Lower leg skin (tissue), 4 donors: ENCODE results near the gene PTS. TPM values are rescaled to one million over a fixed set of nuclear protein-coding genes. Genes with fewer than 3 reads are reported as not detected.

ENCODE experiments used
- DNase-seq, 2 donors: peaks; one replicate each; pipeline ENCODE4 v3.0.0-alpha.2; 2019; ENCODE audit warnings: low spot score in 2 of 2
- H3K4me3 ChIP-seq: fragments of 200-600 bp; sonication (generic); 2 replicates; pipeline ENCODE4 v1.5.1; 2017; ENCODE audit warnings: mild to moderate bottlenecking, low read depth; ENCODE audit not compliant: poor library complexity, severe bottlenecking
- CTCF ChIP-seq, 3 donors: fragments of 450-650 bp; IDR thresholded peaks; one replicate each; pipeline ENCODE4 v1.5.1; 2016; ENCODE audit warnings: antibody characterized with exemption in 3 of 3, mild to moderate bottlenecking in 3 of 3, moderate library complexity in 2 of 3
- POLR2A ChIP-seq, 2 donors: fragments of 450-650 bp; IDR thresholded peaks; one replicate each; pipeline ENCODE4 v1.6.1; 2016 to 2017; ENCODE audit warnings: antibody characterized with exemption in 2 of 2, mild to moderate bottlenecking in 1 of 2, moderate library complexity in 1 of 2
- WGBS, 2 donors: methylation state at CpG; one replicate each; pipeline ENCODE4 v1.1.5; 2018; 5-methylcytosine and 5-hydroxymethylcytosine counted together
- intact Hi-C: fragments of 100-400 bp; cut with DNase I; formaldehyde crosslinking; loops from one replicate; pipeline ENCODE4 v1.15.0; 2023; ENCODE audit warnings: low total_unique reads
- total RNA-seq, 4 donors: library from RNA; depleted of rRNA; stranded (reverse); fragments of >200 nt; gene quantifications; one replicate each; pipeline ENCODE4 v1.1.0, GENCODE V29; 2016

Gene PTS
- total RNA-seq, 4 donors from 2014 or later: 17.0 to 37.2 (median 22.4) TPM

DNA sequence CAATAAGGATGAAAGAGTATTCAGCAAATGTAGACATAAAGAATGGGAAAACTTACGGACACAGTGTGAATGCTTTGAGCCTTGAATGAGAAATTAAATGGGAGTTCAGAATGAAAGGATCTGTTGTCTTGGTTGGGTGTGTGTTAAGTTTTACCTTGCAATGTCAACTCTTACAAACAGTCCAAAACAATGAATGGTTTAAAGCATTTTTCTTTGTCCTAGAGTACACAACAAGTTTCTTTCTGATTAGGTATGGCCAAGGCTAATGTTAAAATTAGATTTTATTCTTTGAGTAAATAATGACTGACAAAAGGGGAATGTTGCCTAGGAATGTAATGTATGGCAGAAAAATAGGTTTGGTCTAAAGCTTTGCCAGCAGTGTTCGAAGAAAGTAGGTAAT is 2.5 kb downstream of the PTS start:
- TF ChIP-seq POLR2A (IDR thresholded peaks at IDR 0.05): no peak
- no peak for TF ChIP-seq CTCF (IDR thresholded peaks at IDR 0.05)
- intact Hi-C loops: no loop called here
- no peak for DNase-seq
- no peak overlapping the region for H3K4me3 ChIP-seq
- WGBS, 2 donors: 87 to 98% methylated on average over 2 of the region's 2 CpGs

GRCh38 chr11:112229159-112229558 is 2.9 kb downstream of the PTS start:
- 95 to 97% methylated on average over 7 of the region's 7 CpGs for WGBS, 2 donors
- TF ChIP-seq CTCF (IDR thresholded peaks at IDR 0.05) (no peak), POLR2A (IDR thresholded peaks at IDR 0.05) (no peak)
- intact Hi-C loops: no loop called here
- no peak for DNase-seq
- H3K4me3 ChIP-seq: no peak overlapping the region

GRCh38 chr11:112229746-112230433 is 3.7 kb downstream of the PTS start:
- no peak overlapping the region for H3K4me3 ChIP-seq
- no peak for DNase-seq
- WGBS, 2 donors: 44 to 59% methylated on average over 3 of the region's 3 CpGs
- intact Hi-C loops: no loop called here
- TF ChIP-seq POLR2A (IDR thresholded peaks at IDR 0.05): no peak
- TF ChIP-seq CTCF (IDR thresholded peaks at IDR 0.05): no peak

DNA sequence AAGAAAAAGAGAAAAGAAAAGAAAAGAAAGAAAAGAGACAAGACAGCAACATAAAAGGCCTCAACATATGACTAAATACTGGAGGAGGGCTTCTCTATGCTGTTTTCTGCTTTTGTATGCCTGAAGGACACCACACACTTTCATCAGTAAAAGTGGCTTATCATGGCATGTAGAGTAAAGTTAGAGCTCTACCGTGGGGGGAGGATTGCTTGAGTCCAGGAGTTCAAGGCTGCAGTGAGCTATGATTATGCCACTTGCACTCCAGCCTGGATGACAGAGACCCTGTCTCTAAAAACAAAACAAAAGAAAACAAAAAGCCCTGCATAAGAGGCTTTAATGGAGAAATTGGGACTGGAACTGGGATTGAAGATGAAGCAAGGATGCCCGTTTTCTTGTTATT is 5.7 kb downstream of the PTS start:
- no peak overlapping the region for H3K4me3 ChIP-seq
- TF ChIP-seq CTCF (IDR thresholded peaks at IDR 0.05) (no peak), POLR2A (IDR thresholded peaks at IDR 0.05) (no peak)
- intact Hi-C loops: no loop called here
- 87 to 88% methylated on average over 2 of the region's 2 CpGs for WGBS, 2 donors
- no peak for DNase-seq

- intact Hi-C loops: no loop called here
Observed at GRCh38 chr11:112235750-112236390, 9.6 kb downstream of the PTS start.

More at GRCh38 chr11:112235750-112236390, 9.6 kb downstream of the PTS start:
- WGBS, 2 donors: 90 to 93% methylated on average over 8 of the region's 8 CpGs
- no peak for TF ChIP-seq POLR2A (IDR thresholded peaks at IDR 0.05)
- no peak for TF ChIP-seq CTCF (IDR thresholded peaks at IDR 0.05)
- no peak overlapping the region for H3K4me3 ChIP-seq
- DNase-seq: no peak
